DND-41 (cell line): ENCODE results near the gene TCF23.

Source experiments
- CTCF ChIP-seq: IDR thresholded peaks from 2 replicates; pipeline ENCODE4 v1.5.1; 2012; ENCODE audit warnings: borderline replicate concordance, low read length, moderate library complexity, mild to moderate bottlenecking; ENCODE audit not compliant: poor library complexity, severe bottlenecking; ENCODE audit errors: extremely low read depth
- EZH2 ChIP-seq: IDR thresholded peaks from 3 replicates; pipeline ENCODE4 v1.6.1; 2012; ENCODE audit warnings: borderline replicate concordance, low read depth, mild to moderate bottlenecking, moderate library complexity, low read length, inconsistent platforms; ENCODE audit not compliant: severe bottlenecking

- TF ChIP-seq EZH2 (no peak), CTCF (no peak)
These were observed 11.4 kb downstream of the TCF23 start for GRCh38 chr2:27160191-27160590.
